GM12872 (cell line): ENCODE measurements around the gene AGAP1.

ENCODE experiments used
- TF ChIP-seq, protein P1 (sequence below): IDR thresholded peaks from 3 replicates; pipeline ENCODE4 v1.5.1; 2011; ENCODE audit warnings: low read depth, mild to moderate bottlenecking, low read length, moderate library complexity; ENCODE audit not compliant: insufficient read depth

AGAP1 gene

DNA sequence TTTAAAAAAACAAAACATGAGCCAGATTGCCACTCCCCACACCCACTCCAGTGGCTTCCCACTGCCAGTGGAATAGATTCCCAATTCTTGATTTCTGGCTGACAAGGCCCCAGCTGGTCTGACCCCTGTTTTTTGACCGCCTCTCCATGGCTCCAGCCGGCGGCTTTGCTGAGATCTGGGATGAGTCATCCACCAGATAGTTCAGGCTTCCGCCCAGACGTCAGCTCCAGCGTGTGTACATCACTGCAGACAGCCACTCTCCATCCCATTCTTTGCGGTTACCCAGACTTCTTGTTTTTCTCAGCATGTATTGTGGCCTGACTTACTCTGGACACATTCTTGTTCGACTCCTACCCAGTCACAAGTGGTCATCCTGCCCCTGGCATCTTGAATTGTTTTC, 446.5 kb downstream of the AGAP1 start:
- TF ChIP-seq, protein P1, sequence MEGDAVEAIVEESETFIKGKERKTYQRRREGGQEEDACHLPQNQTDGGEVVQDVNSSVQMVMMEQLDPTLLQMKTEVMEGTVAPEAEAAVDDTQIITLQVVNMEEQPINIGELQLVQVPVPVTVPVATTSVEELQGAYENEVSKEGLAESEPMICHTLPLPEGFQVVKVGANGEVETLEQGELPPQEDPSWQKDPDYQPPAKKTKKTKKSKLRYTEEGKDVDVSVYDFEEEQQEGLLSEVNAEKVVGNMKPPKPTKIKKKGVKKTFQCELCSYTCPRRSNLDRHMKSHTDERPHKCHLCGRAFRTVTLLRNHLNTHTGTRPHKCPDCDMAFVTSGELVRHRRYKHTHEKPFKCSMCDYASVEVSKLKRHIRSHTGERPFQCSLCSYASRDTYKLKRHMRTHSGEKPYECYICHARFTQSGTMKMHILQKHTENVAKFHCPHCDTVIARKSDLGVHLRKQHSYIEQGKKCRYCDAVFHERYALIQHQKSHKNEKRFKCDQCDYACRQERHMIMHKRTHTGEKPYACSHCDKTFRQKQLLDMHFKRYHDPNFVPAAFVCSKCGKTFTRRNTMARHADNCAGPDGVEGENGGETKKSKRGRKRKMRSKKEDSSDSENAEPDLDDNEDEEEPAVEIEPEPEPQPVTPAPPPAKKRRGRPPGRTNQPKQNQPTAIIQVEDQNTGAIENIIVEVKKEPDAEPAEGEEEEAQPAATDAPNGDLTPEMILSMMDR: no peak

DNA sequence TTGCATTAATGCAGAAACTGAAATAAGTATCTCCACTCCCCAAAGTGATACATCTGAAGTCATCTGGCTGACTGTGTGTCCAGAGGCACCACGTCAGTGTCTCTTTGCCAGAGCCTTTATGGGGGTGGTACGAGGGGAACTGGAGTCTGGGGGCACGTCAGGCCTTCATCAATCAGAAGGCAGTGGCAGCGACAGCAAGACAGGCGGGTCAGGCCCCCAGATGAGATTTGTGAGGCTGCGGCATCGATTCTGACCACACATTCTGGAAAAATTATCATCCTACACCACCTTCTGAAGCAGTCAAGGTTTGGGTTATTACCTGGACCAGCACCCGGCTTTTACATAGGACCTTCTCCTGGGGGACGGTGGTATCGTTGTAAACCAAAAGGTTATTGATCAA, 450.7 kb downstream of the AGAP1 start:
- TF ChIP-seq, protein P1: no peak

DNA sequence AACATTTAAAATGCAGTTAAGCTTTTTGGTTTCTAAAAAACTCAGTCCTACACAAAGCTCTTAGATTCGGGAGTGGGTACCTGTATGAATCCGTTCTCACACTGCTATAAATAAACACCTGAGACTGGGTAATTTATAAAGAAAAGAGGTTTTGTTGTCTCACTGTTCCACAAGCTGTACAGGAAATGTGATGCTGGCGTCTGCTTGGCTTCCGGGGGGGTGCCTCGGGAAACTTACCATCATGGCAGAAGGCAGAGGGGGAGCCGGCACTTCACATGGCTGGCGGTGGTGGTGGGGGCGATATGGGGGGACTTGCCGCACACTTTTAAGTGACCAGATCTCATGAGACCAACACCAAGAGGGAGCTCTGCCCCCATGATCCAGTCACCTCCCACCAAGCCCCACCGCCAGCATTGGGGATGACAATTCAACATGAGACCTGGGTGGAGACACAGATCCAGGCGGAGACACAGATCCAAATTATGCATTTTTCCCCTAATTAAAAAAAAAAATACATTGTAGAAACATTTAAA, 451.8 kb downstream of the AGAP1 start:
- TF ChIP-seq, protein P1: no peak

DNA sequence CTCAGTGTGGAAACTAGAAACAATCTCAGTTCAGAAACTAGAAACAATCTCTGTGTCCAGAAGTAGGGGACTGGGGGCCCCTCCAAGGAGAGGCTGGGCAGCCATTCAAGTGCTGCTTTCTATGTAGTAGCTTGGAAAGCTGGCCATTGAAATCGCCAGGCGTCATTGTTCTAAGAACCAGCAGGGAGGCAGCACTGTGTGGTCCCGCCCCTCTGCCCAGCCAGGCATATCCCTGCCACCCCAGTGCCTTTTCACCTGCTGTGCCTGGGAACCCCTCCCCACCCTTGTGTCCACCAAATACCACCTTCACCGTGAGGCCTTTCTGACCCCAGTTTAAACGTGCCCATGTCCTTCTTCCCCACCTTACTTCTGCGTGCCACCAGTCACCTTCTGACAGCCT, 452.7 kb downstream of the AGAP1 start:
- TF ChIP-seq, protein P1: no peak

DNA sequence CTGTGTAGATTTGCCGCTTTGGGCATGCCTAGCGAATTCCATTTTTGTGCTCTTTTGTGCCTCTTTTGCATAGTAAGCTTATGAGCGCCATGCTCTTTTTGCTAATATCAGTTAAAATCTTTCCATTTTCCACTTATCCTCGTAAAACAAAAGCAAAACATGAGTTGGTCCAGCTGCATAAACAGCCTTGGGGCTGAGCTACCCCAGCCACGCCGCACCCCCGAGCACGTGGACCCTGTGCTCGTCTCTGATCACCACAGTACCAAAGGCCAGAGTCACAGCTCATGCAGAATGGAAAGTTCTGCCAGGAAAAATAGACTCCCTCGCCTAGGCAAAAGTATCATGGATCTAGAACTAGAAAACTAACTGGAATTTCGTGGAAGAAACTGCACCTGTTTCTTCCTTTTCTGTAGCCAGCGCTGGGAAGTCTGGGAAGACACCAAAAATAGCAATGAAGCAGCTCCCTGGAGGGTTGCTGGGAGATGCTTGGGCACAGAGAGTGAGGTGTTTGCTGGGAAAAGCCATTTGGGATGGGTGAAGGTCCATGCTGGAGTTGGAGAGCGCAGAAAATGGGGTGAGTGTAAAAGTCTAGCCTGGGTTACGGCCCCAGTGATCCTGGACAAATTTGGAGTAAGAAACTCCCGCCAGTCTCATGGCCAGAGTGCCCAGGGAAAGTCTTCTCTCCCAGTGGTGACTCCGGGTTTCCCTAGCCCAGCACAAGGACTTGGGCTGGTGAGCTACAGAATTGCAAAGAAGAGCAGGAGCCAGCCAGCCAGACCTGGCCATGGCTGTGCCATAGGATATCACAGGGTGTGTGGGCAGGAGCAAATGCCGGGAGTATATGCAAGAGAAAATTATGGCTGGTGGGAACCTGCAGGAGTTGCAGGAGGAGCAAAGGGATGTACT, 456.0 kb downstream of the AGAP1 start:
- TF ChIP-seq, protein P1: no peak

DNA sequence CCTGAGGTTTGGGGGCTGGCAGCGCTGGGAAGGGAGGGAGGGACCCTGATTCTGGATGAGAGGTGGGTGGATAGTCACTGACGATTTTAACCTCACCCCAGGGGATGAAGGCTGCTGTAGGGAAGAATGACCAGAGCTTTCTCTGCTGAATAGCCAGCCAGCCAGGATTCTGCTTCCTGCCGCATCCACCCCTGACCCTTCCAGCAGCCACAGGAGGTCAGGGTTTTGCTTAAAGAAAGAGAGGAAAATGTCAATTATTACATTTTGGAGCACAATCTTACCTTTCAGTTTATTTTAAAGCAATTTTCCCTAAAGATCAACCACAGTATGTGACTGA, 456.6 kb downstream of the AGAP1 start:
- TF ChIP-seq, protein P1: no peak

DNA sequence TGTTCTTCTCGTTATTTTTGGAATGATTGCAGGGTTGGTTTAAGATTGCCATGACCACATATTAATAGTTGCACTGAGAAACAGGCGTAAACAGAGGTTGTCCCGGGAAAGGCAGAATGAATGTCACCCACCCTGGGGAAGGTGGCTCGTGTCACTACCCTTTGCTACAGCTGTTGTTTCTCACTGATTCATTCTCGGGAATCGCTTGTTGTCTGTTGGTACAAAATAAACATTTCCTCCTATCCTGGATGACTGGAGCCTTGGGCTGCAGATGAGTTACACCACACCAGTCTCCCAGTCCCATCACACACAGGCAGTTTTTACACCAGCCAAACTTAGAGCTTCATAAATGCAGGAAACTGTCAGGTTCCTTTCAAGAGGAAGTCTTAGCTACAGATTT, 457.6 kb downstream of the AGAP1 start:
- TF ChIP-seq, protein P1: no peak
